A549 (cell line): ENCODE results near the gene HS6ST3. TPM values are rescaled to one million over a fixed set of nuclear protein-coding genes. Genes with fewer than 3 reads are reported as not detected.

Experiments
- ATAC-seq, 2 experiments: fragments of 200-7000 bp in 1 of 2; fragments of >200 bp in 1 of 2; cut with Nextera tagmentation in 1 of 2; cut with Tn5 transposase in 1 of 2; 3 replicates each; pipeline versions ENCODE4 v1.8.0 to v1.9.1; 2018 to 2020; ENCODE audit warnings: mild to moderate bottlenecking in 1 of 2, moderate library complexity in 1 of 2
- CTCF ChIA-PET: fragments of 300-600 bp; sonication (Branson Sonifier 250); formaldehyde crosslinking; extraction: SDS; loops from one replicate; lab custom pipeline; 2021; ENCODE audit warnings: antibody characterized with exemption, inconsistent platforms; lab: Yijun Ruan, JAX
- POLR2A ChIA-PET: fragments of 350-600 bp; formaldehyde crosslinking; extraction: SDS; loops from one replicate; lab custom pipeline; 2021; ENCODE audit warnings: antibody characterized with exemption, inconsistent platforms; lab: Yijun Ruan, JAX
- DNase-seq, 2 experiments: peaks; one replicate each; pipeline versions ENCODE4 v3.0.0 to v3.0.0-alpha.2; 2011 to 2016; ENCODE audit warnings: low read depth in 1 of 2, low spot score in 1 of 2
- FAIRE-seq: peaks from 2 replicates; lab custom pipeline; 2011; peaks lifted over from hg19 to GRCh38; lab: Jason Lieb, UNC
- H3K27ac ChIP-seq, 2 experiments: fragments of >200 bp; sonication (Bioruptor Twin); formaldehyde crosslinking; 3 replicates each; pipeline ENCODE4 v1.5.1; 2016 to 2017
- H3K4me1 ChIP-seq: fragments of >200 bp; sonication (Bioruptor Twin); formaldehyde crosslinking; 3 replicates; pipeline ENCODE4 v1.6.1; 2016
- H3K4me2 ChIP-seq: fragments of >200 bp; sonication (Bioruptor Twin); formaldehyde crosslinking; 3 replicates; pipeline ENCODE4 v1.6.1; 2016
- H3K4me3 ChIP-seq: fragments of >200 bp; sonication (Bioruptor Twin); formaldehyde crosslinking; 3 replicates; pipeline ENCODE4 v1.5.1; 2016
- H3K9me3 ChIP-seq: fragments of >200 bp; sonication (Bioruptor Twin); formaldehyde crosslinking; 3 replicates; pipeline ENCODE4 v1.6.1; 2016
- ATOH8 ChIP-seq: fragments of 250-450 bp; sonication (Bioruptor Pico); IDR thresholded peaks from 2 replicates; pipeline ENCODE4 v1.5.0; 2020; ENCODE audit warnings: low read depth, mild to moderate bottlenecking, moderate library complexity
- BCL3 ChIP-seq: fragments of >200 bp; sonication (Bioruptor Twin); formaldehyde crosslinking; IDR thresholded peaks from 3 replicates; pipeline ENCODE4 v1.6.1; 2016
- BHLHE40 ChIP-seq: IDR thresholded peaks from 2 replicates; pipeline ENCODE4 v1.6.1; 2012; ENCODE audit warnings: low read depth, low read length, inconsistent platforms
- CBX2 ChIP-seq: fragments of 200-600 bp; sonication (generic); IDR thresholded peaks from 2 replicates; pipeline ENCODE4 v1.6.1; 2016; ENCODE audit warnings: low read depth, mild to moderate bottlenecking, borderline replicate concordance
- CEBPB ChIP-seq, 2 experiments: fragments of >200 bp in 1 of 2; sonication (Bioruptor Twin) in 1 of 2; formaldehyde crosslinking in 1 of 2; IDR thresholded peaks; 2 replicates each; pipeline ENCODE4 v1.6.1; 2012 to 2016
- CHD4 ChIP-seq: fragments of 200-600 bp; sonication (generic); IDR thresholded peaks from 2 replicates; pipeline ENCODE4 v1.6.1; 2016; ENCODE audit warnings: antibody characterized with exemption, mild to moderate bottlenecking, borderline replicate concordance
- CTCF ChIP-seq: fragments of >200 bp; sonication (Bioruptor Twin); formaldehyde crosslinking; IDR thresholded peaks from 3 replicates; pipeline ENCODE4 v1.5.1; 2016
- FOSL2 ChIP-seq, 2 experiments: fragments of 450-650 bp in 1 of 2; fragments of >200 bp in 1 of 2; sonication (Bioruptor Twin) in 1 of 2; formaldehyde crosslinking; IDR thresholded peaks; 2 replicates each; pipeline versions ENCODE4 v1.5.0 to v1.6.1; 2016 to 2020; ENCODE audit warnings: mild to moderate bottlenecking in 1 of 2, moderate library complexity in 1 of 2
- FOXS1 ChIP-seq: fragments of 250-450 bp; sonication (Bioruptor Pico); IDR thresholded peaks from 2 replicates; pipeline ENCODE4 v1.5.0; 2020; ENCODE audit warnings: mild to moderate bottlenecking, moderate library complexity
- GATA3 ChIP-seq: IDR thresholded peaks from 2 replicates; pipeline ENCODE4 v1.6.1; 2012; ENCODE audit warnings: borderline replicate concordance
- HDAC2 ChIP-seq: fragments of 200-600 bp; sonication (generic); IDR thresholded peaks from 2 replicates; pipeline ENCODE4 v1.6.1; 2016
- HES2 ChIP-seq: fragments of >200 bp; sonication (Bioruptor Twin); formaldehyde crosslinking; IDR thresholded peaks from 2 replicates; pipeline ENCODE4 v1.6.1; 2016
- HEYL ChIP-seq: fragments of 250-450 bp; sonication (Bioruptor Pico); IDR thresholded peaks from 2 replicates; pipeline ENCODE4 v1.8.0; 2021; ENCODE audit warnings: mild to moderate bottlenecking, moderate library complexity
- HOXB13 ChIP-seq: fragments of 250-450 bp; sonication (Bioruptor Pico); IDR thresholded peaks from 2 replicates; pipeline ENCODE4 v1.5.0; 2020; ENCODE audit warnings: low read depth, mild to moderate bottlenecking, moderate library complexity
- JUNB ChIP-seq: fragments of >200 bp; sonication (Bioruptor Twin); formaldehyde crosslinking; IDR thresholded peaks from 2 replicates; pipeline ENCODE4 v1.6.1; 2016
- KDM1A ChIP-seq: fragments of 200-600 bp; sonication (generic); IDR thresholded peaks from 2 replicates; pipeline ENCODE4 v1.6.1; 2016; ENCODE audit warnings: low read depth, mild to moderate bottlenecking
- KDM5A ChIP-seq: fragments of 200-600 bp; sonication (generic); IDR thresholded peaks from 2 replicates; pipeline ENCODE4 v1.6.1; 2016; ENCODE audit warnings: antibody characterized with exemption, mild to moderate bottlenecking
- MAFK ChIP-seq: fragments of 450-650 bp; IDR thresholded peaks from 2 replicates; pipeline ENCODE4 v1.6.1; 2014; ENCODE audit not compliant: partially characterized antibody
- MYC ChIP-seq: IDR thresholded peaks from 2 replicates; pipeline ENCODE4 v1.6.1; 2012; ENCODE audit warnings: mild to moderate bottlenecking, inconsistent platforms, low read length, improper control_type of control experiment, borderline replicate concordance
- NFE2L2 ChIP-seq: fragments of 150-350 bp; conservative IDR thresholded peaks from 2 replicates; pipeline ENCODE4 v1.6.1; 2014; ENCODE audit warnings: low read length
- NPAS2 ChIP-seq: fragments of 250-450 bp; sonication (Bioruptor Pico); IDR thresholded peaks from 2 replicates; pipeline ENCODE4 v1.8.0; 2022; ENCODE audit warnings: mild to moderate bottlenecking, moderate library complexity, borderline replicate concordance
- POLR2A ChIP-seq: IDR thresholded peaks from 2 replicates; pipeline ENCODE4 v1.6.1; 2012; ENCODE audit warnings: mild to moderate bottlenecking, low read length
- POLR2AphosphoS2 ChIP-seq: conservative IDR thresholded peaks from 2 replicates; pipeline ENCODE4 v1.6.1; 2012; ENCODE audit warnings: low read length, improper control_type of control experiment, inconsistent platforms
- RAD21 ChIP-seq, 2 experiments: fragments of >200 bp in 1 of 2; sonication (Bioruptor Twin) in 1 of 2; formaldehyde crosslinking in 1 of 2; IDR thresholded peaks in 1 of 2; conservative IDR thresholded peaks in 1 of 2; 2 replicates in 1 of 2; 3 replicates in 1 of 2; pipeline ENCODE4 v1.6.1; 2012 to 2018; ENCODE audit warnings: inconsistent platforms in 1 of 2
- RARB ChIP-seq: fragments of 250-450 bp; sonication (Bioruptor Pico); IDR thresholded peaks from 2 replicates; pipeline ENCODE4 v1.8.0; 2021; ENCODE audit warnings: mild to moderate bottlenecking, moderate library complexity
- RCOR1 ChIP-seq: fragments of 150-350 bp; IDR thresholded peaks from 2 replicates; pipeline ENCODE4 v1.6.1; 2014; ENCODE audit warnings: antibody characterized with exemption, low read length, low read depth
- REST ChIP-seq: fragments of 200-600 bp; sonication (generic); IDR thresholded peaks from 2 replicates; pipeline ENCODE4 v1.6.1; 2016; ENCODE audit warnings: antibody characterized with exemption, mild to moderate bottlenecking, moderate library complexity
- RFX5 ChIP-seq: fragments of 450-650 bp; IDR thresholded peaks from 2 replicates; pipeline ENCODE4 v1.7.1; 2014; ENCODE audit warnings: antibody characterized with exemption, mild to moderate bottlenecking, moderate library complexity
- TP53 ChIP-seq: fragments of 250-450 bp; sonication (Bioruptor Pico); IDR thresholded peaks from 2 replicates; pipeline ENCODE4 v1.5.0; 2021; ENCODE audit warnings: mild to moderate bottlenecking, moderate library complexity
- ZC3H11A ChIP-seq: fragments of 450-650 bp; IDR thresholded peaks from 2 replicates; pipeline ENCODE4 v1.6.1; 2014; ENCODE audit warnings: antibody characterized with exemption, mild to moderate bottlenecking
- ZNF302 ChIP-seq: fragments of 250-450 bp; sonication (Bioruptor Pico); IDR thresholded peaks from 2 replicates; pipeline ENCODE4 v1.9.0; 2021; ENCODE audit warnings: inconsistent platforms, mild to moderate bottlenecking, moderate library complexity
- WGBS: methylation state at CpG from one replicate; pipeline ENCODE4 v1.1.6; 2017; ENCODE audit errors: missing lambda C conversion rate; 5-methylcytosine and 5-hydroxymethylcytosine counted together
- polyA plus RNA-seq, 4 experiments: library from polyadenylated mRNA; depleted of rRNA in 3 of 4; stranded (reverse); fragments of >200 nt; fragmentation: RNase III in 1 of 4; extraction: RNeasy Plus Mini Kit Qiagen cat#74134 plus additional on column Dnase treatment in 1 of 4; gene quantifications; 2 replicates in 3 of 4; 3 replicates in 1 of 4; pipeline ENCODE4 v1.2.3, GENCODE V29; 2011 to 2017

Gene HS6ST3
- polyA plus RNA-seq, 2 of the 4 experiments (the other 2 are of a cell fraction): not detected

GRCh38 chr13:96782186-96782585, 692.3 kb downstream of the HS6ST3 start:
- no peak for DNase-seq
- WGBS: 5% methylated on average over 5 of the region's 5 CpGs
- ChIA-PET POLR2A (no interaction called here), CTCF (no interaction called here)
- Histone ChIP-seq H3K4me3 (no peak overlapping the region), H3K4me1 (no peaks in the 10 kb centered on the region), H3K9me3 (no peaks in the 10 kb centered on the region), H3K4me2 (no peak overlapping the region), H3K27ac (no peak overlapping the region)
- no peak for TF ChIP-seq KDM5A
- TF ChIP-seq CEBPB (IDR thresholded peaks at IDR 0.05): no peak
- no peak for TF ChIP-seq HES2
- TF ChIP-seq BCL3: no peak
- TF ChIP-seq ZNF302 (CRISPR knock-in tag): no peak
- TF ChIP-seq HDAC2: no peak
- no peak for TF ChIP-seq KDM1A
- no peak for TF ChIP-seq RCOR1
- no peak for TF ChIP-seq ZC3H11A
- TF ChIP-seq JUNB: no peak
- TF ChIP-seq ATOH8 (CRISPR knock-in tag): no peak
- no peak for TF ChIP-seq NFE2L2
- no peak for TF ChIP-seq HOXB13 (CRISPR knock-in tag)
- no peak for TF ChIP-seq GATA3
- TF ChIP-seq MYC: no peak
- TF ChIP-seq CHD4: no peak
- TF ChIP-seq TP53 (CRISPR knock-in tag): no peak
- TF ChIP-seq RFX5: no peak
- no peak for TF ChIP-seq NPAS2
- ATAC-seq: no peak
- FAIRE-seq: no peak

GRCh38 chr13:96783057-96783456, 693.1 kb downstream of the HS6ST3 start:
- TF ChIP-seq POLR2A: no peak
- no peak for TF ChIP-seq MAFK
- TF ChIP-seq REST: no peak
- TF ChIP-seq RFX5: no peak
- TF ChIP-seq CHD4: no peak
- TF ChIP-seq CTCF: no peak
- no peak for TF ChIP-seq GATA3
- no peak for TF ChIP-seq BHLHE40
- TF ChIP-seq CBX2: no peak
- no peak for TF ChIP-seq FOXS1
- TF ChIP-seq MYC: no peak
- no peak for TF ChIP-seq RCOR1
- TF ChIP-seq POLR2AphosphoS2: no peak
- no peak for TF ChIP-seq RAD21 (conservative IDR thresholded peaks at IDR 0.05 in 1 of 2, IDR thresholded peaks at IDR 0.05 in 1 of 2)
- TF ChIP-seq NFE2L2: no peak
- TF ChIP-seq RARB: no peak
- no peak for TF ChIP-seq FOSL2 (IDR thresholded peaks at IDR 0.05)
- TF ChIP-seq FOSL2 (CRISPR knock-in tag; IDR thresholded peaks at IDR 0.05): no peak
- TF ChIP-seq HEYL (CRISPR knock-in tag): no peak
- POLR2A ChIA-PET: no interaction called here
- CTCF ChIA-PET: no interaction called here
- no peak for FAIRE-seq
- no peak for DNase-seq
- H3K4me1 ChIP-seq: no peaks in the 10 kb centered on the region
- H3K4me2 ChIP-seq: no peak overlapping the region
- no peaks in the 10 kb centered on the region for H3K9me3 ChIP-seq
- no peak overlapping the region for H3K4me3 ChIP-seq
- ATAC-seq: no peak
- H3K27ac ChIP-seq: no peak overlapping the region
- WGBS: 18% methylated on average over 2 of the region's 2 CpGs
